ENCODE measurements around the gene MAF. TPM values are rescaled to one million over a fixed set of nuclear protein-coding genes. Genes with fewer than 3 reads are reported as not detected.

The MAF gene
- total and polyA plus RNA-seq, 2 of the 13 experiments (the other 11 are each of a cell fraction or from before 2014, with no cell fraction given), result 0.07 to 0.31 TPM

DNA sequence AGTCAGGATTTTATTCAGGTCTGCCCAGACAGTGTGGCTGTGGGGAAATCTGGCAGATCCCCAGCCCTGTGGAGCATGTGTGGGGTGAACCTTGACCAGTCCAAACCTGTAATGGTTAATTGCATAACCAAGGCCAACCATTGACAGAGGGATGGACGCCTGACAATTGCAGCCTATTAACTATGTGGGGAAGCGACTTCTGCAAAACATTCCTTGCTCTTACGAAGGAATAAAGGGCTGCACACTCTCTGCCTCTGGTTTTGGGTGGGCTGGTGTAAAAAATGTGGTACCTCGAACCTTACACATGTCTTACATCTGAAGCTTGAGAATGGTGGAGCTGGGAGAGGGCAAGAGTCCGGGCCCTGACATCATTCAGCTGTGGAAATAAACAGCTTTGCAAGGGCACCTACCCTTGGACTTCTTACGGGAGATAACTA lies 35.8 kb downstream of the MAF start (continued):
- TF ChIP-seq, protein P1, sequence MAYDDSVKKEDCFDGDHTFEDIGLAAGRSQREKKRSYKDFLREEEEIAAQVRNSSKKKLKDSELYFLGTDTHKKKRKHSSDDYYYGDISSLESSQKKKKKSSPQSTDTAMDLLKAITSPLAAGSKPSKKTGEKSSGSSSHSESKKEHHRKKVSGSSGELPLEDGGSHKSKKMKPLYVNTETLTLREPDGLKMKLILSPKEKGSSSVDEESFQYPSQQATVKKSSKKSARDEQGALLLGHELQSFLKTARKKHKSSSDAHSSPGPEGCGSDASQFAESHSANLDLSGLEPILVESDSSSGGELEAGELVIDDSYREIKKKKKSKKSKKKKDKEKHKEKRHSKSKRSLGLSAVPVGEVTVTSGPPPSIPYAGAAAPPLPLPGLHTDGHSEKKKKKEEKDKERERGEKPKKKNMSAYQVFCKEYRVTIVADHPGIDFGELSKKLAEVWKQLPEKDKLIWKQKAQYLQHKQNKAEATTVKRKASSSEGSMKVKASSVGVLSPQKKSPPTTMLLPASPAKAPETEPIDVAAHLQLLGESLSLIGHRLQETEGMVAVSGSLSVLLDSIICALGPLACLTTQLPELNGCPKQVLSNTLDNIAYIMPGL (CRISPR knock-in tag; IDR thresholded peaks at IDR 0.05; ENCODE audit: borderline replicate concordance in 1 of 2, low read depth in 1 of 2), result no peak
- TF ChIP-seq ZNF549 (CRISPR knock-in tag; IDR thresholded peaks at IDR 0.05), result no peak
- TF ChIP-seq PAF1 (CRISPR knock-in tag; IDR thresholded peaks at IDR 0.05), result no peak
- TF ChIP-seq GLI4 (CRISPR knock-in tag; IDR thresholded peaks at IDR 0.05; ENCODE audit: borderline replicate concordance), result no peak
- TF ChIP-seq ZNF550 (CRISPR knock-in tag; IDR thresholded peaks at IDR 0.05; ENCODE audit: borderline replicate concordance), result no peak
- peak; percentile 95 for TF ChIP-seq EHMT2 (IDR thresholded peaks at IDR 0.05; ENCODE audit: borderline replicate concordance, low read depth, low read length)
- TF ChIP-seq, protein P2, sequence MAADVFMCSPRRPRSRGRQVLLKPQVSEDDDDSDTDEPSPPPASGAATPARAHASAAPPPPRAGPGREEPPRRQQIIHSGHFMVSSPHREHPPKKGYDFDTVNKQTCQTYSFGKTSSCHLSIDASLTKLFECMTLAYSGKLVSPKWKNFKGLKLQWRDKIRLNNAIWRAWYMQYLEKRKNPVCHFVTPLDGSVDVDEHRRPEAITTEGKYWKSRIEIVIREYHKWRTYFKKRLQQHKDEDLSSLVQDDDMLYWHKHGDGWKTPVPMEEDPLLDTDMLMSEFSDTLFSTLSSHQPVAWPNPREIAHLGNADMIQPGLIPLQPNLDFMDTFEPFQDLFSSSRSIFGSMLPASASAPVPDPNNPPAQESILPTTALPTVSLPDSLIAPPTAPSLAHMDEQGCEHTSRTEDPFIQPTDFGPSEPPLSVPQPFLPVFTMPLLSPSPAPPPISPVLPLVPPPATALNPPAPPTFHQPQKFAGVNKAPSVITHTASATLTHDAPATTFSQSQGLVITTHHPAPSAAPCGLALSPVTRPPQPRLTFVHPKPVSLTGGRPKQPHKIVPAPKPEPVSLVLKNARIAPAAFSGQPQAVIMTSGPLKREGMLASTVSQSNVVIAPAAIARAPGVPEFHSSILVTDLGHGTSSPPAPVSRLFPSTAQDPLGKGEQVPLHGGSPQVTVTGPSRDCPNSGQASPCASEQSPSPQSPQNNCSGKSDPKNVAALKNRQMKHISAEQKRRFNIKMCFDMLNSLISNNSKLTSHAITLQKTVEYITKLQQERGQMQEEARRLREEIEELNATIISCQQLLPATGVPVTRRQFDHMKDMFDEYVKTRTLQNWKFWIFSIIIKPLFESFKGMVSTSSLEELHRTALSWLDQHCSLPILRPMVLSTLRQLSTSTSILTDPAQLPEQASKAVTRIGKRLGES (CRISPR knock-in tag; IDR thresholded peaks at IDR 0.05; ENCODE audit: borderline replicate concordance), result no peak
- no peak for TF ChIP-seq CENPT (CRISPR knock-in tag; IDR thresholded peaks at IDR 0.05; ENCODE audit: low read depth)
- TF ChIP-seq, protein P3, sequence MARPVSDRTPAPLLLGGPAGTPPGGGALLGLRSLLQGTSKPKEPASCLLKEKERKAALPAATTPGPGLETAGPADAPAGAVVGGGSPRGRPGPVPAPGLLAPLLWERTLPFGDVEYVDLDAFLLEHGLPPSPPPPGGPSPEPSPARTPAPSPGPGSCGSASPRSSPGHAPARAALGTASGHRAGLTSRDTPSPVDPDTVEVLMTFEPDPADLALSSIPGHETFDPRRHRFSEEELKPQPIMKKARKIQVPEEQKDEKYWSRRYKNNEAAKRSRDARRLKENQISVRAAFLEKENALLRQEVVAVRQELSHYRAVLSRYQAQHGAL (CRISPR knock-in tag; IDR thresholded peaks at IDR 0.05; ENCODE audit: not compliant biosample characterization), result peak; percentile 37
- TF ChIP-seq, protein P4, sequence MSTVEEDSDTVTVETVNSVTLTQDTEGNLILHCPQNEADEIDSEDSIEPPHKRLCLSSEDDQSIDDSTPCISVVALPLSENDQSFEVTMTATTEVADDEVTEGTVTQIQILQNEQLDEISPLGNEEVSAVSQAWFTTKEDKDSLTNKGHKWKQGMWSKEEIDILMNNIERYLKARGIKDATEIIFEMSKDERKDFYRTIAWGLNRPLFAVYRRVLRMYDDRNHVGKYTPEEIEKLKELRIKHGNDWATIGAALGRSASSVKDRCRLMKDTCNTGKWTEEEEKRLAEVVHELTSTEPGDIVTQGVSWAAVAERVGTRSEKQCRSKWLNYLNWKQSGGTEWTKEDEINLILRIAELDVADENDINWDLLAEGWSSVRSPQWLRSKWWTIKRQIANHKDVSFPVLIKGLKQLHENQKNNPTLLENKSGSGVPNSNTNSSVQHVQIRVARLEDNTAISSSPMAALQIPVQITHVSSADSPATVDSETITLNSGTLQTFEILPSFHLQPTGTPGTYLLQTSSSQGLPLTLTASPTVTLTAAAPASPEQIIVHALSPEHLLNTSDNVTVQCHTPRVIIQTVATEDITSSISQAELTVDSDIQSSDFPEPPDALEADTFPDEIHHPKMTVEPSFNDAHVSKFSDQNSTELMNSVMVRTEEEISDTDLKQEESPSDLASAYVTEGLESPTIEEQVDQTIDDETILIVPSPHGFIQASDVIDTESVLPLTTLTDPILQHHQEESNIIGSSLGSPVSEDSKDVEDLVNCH (CRISPR knock-in tag; IDR thresholded peaks at IDR 0.05), result no peak
- TF ChIP-seq ZNF24 (IDR thresholded peaks at IDR 0.05), result no peak
- TF ChIP-seq ZNF672 (CRISPR knock-in tag; IDR thresholded peaks at IDR 0.05), result no peak
- TF ChIP-seq KLF12 (CRISPR knock-in tag; IDR thresholded peaks at IDR 0.05; ENCODE audit: borderline replicate concordance), result no peak
- TF ChIP-seq MAFG (CRISPR knock-in tag; IDR thresholded peaks at IDR 0.05), result no peak
- TF ChIP-seq JUN (CRISPR knock-in tag; IDR thresholded peaks at IDR 0.05), result no peak
- no peak for TF ChIP-seq NFE2L2 (IDR thresholded peaks at IDR 0.05; ENCODE audit: low read length)
- TF ChIP-seq ZNF552 (CRISPR knock-in tag; IDR thresholded peaks at IDR 0.05; ENCODE audit: borderline replicate concordance), result no peak
- TF ChIP-seq MAF1 (CRISPR knock-in tag; IDR thresholded peaks at IDR 0.05; ENCODE audit: borderline replicate concordance), result no peak
- TF ChIP-seq BRCA1 (CRISPR knock-in tag; IDR thresholded peaks at IDR 0.05), result no peak
- TF ChIP-seq GABPB1 (CRISPR knock-in tag; IDR thresholded peaks at IDR 0.05), result no peak
- TF ChIP-seq RBM39 (IDR thresholded peaks at IDR 0.05; ENCODE audit: low read depth, low read length, poor library complexity, severe bottlenecking), result no peak
- TF ChIP-seq RFX5 (IDR thresholded peaks at IDR 0.05; ENCODE audit: low read depth, low read length), result no peak
- TF ChIP-seq CREBL2 (CRISPR knock-in tag; IDR thresholded peaks at IDR 0.05; ENCODE audit: borderline replicate concordance), result no peak
- TF ChIP-seq RBM22 (optimal IDR thresholded peaks at IDR 0.05; ENCODE audit: low read length), result no peak
